Brain microvascular endothelial cell (primary cell): ENCODE data around the gene STRN4.

ENCODE experiments used
- DNase-seq: peaks from one replicate; pipeline ENCODE4 v3.0.0-alpha.2; 2020
- H3K27ac ChIP-seq: fragments of 250-450 bp; sonication (Bioruptor Pico); 2 replicates; pipeline ENCODE4 v1.5.1; 2020; ENCODE audit warnings: mild to moderate bottlenecking, moderate library complexity
- H3K27me3 ChIP-seq: fragments of 250-450 bp; sonication (Bioruptor Pico); replicated peaks from 2 replicates; pipeline ENCODE4 v1.5.1; 2020; ENCODE audit warnings: mild to moderate bottlenecking
- H3K36me3 ChIP-seq: fragments of 250-450 bp; sonication (Bioruptor Pico); replicated peaks from 2 replicates; pipeline ENCODE4 v1.5.1; 2020; ENCODE audit warnings: mild to moderate bottlenecking
- H3K4me3 ChIP-seq: 2 replicates; pipeline ENCODE4 v1.5.1; 2011; ENCODE audit warnings: low read depth, mild to moderate bottlenecking, control low read depth, low read length, moderate library complexity
- CTCF ChIP-seq: IDR thresholded peaks from 2 replicates; pipeline ENCODE4 v1.5.1; 2011; ENCODE audit warnings: low read depth, mild to moderate bottlenecking, moderate library complexity, low read length, control low read depth, inconsistent platforms; ENCODE audit errors: missing control alignments
- in situ Hi-C: cut with HindIII; loops from 2 replicates; pipeline ENCODE4 v1.10.0; 2017; ENCODE audit warnings: low sequenced_read_pairs, low pct_ligation_motif_present

The STRN4 gene

GRCh38 chr19:46710687-46711086 is 35.6 kb downstream of the STRN4 start:
- in situ Hi-C loops = no loop called here
- Histone ChIP-seq H3K27ac (no peak overlapping the region), H3K27me3 (no peaks in the 10 kb centered on the region), H3K4me3 (no peak overlapping the region), H3K36me3 (peaks cover 17% of the 10 kb centered on the region)
- DNase-seq = no peak
- TF ChIP-seq CTCF = no peak

GRCh38 chr19:46704379-46705076 is 41.7 kb downstream of the STRN4 start:
- Histone ChIP-seq H3K36me3 (peaks cover 54% of the 10 kb centered on the region), H3K27me3 (no peaks in the 10 kb centered on the region), H3K27ac (no peak overlapping the region), H3K4me3 (no peak overlapping the region)
- TF ChIP-seq CTCF = peak; percentile 96
- in situ Hi-C loops = no loop called here
- peak; percentile 37 for DNase-seq

- Histone ChIP-seq H3K27me3 (no peaks in the 10 kb centered on the region), H3K4me3 (no peak overlapping the region), H3K36me3 (peaks cover 63% of the 10 kb centered on the region), H3K27ac (no peak overlapping the region)
- DNase-seq = no peak
- TF ChIP-seq CTCF = no peak
- in situ Hi-C loops = no loop called here
Measured at GRCh38 chr19:46700704-46701103, 45.5 kb downstream of the STRN4 start.

DNA sequence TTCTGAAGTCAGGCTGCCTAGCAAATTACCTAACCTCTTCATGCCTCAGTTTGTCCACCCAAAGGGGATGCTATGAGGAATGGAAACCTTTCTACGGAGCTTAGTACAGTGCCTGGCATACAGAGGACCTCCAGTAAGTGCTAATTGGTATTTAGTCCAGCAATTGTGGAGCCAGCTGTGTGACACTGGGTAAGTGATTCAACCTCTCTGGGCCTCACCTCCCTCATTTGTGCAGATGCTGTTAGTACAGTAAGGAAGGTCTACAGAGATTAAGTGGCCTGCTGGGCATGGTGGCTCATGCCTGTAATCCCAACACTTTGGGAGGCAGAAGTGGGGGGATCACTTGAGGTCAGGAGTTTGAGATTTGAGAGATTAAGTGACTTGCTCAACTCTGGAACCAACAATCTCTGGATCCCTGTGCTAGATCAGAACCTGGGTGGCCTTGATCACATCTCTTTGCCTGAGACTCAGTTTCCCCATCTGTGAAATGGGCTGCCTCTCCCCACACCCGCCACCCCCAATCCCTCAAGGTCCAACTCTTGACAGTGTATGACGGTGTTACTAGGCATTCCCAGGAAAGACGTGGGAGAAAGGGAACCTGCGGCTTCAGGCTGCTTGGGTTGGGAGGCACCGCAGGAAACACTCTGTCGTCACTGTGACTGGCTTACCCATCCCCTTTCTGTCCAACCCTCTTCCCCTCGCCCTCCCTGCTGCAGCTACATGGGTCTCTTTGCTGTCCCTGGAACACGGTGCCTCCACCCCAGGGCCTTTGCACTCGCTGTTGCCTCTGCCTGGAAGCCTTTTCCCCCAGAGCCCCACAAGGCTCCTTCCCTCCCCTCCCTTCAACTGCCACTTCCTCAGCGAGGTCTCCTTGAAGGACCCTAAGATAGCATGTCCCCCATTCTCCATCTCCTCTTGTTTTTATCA is 47.6 kb downstream of the STRN4 start:
- Histone ChIP-seq H3K4me3 (no peak overlapping the region), H3K27me3 (no peaks in the 10 kb centered on the region), H3K27ac (no peak overlapping the region), H3K36me3 (peaks cover 76% of the 10 kb centered on the region)
- in situ Hi-C loops = no loop called here
- TF ChIP-seq CTCF = no peak
- no peak for DNase-seq

DNA sequence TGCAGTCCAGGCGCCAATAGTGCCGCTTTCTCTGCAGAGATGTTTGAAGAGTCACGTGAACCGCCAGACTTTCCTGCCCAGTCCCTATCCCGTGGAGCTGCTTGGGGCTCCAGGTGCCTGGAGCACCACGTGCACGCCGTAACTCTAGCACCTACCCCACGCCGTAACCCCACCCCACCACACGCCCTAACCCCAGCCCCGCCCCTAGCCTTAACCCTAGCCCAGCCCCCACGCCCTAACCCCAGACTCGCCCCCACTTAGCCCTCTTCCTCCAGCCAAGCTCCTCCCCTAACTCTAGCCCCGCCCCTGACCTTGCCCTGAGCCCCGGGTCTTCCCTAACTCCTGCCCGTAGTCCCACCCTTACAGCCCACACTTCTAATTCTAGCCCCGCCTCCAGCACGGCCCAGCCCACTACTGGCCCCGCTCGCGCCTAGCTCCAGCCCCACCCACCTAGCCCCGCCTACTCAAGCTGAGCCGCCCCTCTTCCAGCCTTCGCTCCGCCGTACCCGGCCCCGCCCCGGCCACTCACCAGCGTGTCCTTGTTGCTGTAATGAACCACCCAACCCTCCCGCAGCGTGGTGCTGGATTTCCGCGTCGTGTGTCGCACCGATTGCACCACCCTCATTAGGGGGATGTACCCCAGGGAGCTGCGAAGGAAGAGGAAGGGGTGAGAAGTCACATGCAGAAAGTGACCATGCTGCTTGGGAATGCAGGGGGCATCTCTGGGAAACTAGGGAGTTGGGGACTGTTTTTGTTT is 48.9 kb downstream of the STRN4 start:
- Histone ChIP-seq H3K27ac (no peak overlapping the region), H3K27me3 (no peaks in the 10 kb centered on the region), H3K4me3 (peak overlapping the region; percentile 35), H3K36me3 (peaks cover 78% of the 10 kb centered on the region)
- no peak for TF ChIP-seq CTCF
- peak; percentile 73 for DNase-seq
- in situ Hi-C loops = no loop called here
